ENCODE data around the gene KRT84.
"Not testable (repeated sequence)": the region's sequence is repeated elsewhere in the genome, so short reads cannot be mapped to it uniquely, and the experiment has no call there.

Gene KRT84

DNA sequence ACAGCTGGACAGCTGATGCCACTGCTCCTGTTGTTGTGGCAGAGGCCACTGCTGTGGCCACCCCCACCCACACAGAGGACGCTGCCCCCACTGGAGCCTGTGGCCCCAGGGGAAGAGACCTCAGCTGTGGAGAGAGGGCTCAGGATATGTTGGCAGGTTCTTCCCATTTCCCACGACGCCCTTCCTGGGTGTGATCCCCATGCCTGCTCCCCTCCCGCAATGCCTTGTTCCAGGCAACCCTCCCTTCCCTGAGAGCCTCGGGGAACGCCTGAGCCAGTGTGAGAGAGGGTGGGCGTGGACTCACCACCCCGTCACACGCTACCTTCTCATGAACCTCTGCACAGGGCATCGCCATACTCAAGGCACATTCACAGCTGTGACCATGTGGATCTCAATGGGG lies 26.4 kb upstream of the KRT84 start:
- no peak for DNase-seq (ENCODE audit: low read depth in 1 of 2, low spot score in 1 of 2)
- Histone ChIP-seq H3K4me3 (replicated peaks; ENCODE audit: insufficient read depth, low read length) (no peak overlapping the region), H3K27ac (replicated peaks) (no peak overlapping the region), H3K27me3 (ENCODE audit: insufficient read depth, poor library complexity, severe bottlenecking) (no peaks in the 10 kb centered on the region)
- TF ChIP-seq GABPA (IDR thresholded peaks at IDR 0.05; ENCODE audit: low read depth) (no peak), SPI1 (IDR thresholded peaks at IDR 0.05; ENCODE audit: borderline replicate concordance, low read depth) (no peak), CTCF (IDR thresholded peaks at IDR 0.05; ENCODE audit: insufficient read depth, low read length) (no peak), POLR2AphosphoS5 (IDR thresholded peaks at IDR 0.05; ENCODE audit: low read depth) (no peak)
- TF ChIP-seq, protein P1, sequence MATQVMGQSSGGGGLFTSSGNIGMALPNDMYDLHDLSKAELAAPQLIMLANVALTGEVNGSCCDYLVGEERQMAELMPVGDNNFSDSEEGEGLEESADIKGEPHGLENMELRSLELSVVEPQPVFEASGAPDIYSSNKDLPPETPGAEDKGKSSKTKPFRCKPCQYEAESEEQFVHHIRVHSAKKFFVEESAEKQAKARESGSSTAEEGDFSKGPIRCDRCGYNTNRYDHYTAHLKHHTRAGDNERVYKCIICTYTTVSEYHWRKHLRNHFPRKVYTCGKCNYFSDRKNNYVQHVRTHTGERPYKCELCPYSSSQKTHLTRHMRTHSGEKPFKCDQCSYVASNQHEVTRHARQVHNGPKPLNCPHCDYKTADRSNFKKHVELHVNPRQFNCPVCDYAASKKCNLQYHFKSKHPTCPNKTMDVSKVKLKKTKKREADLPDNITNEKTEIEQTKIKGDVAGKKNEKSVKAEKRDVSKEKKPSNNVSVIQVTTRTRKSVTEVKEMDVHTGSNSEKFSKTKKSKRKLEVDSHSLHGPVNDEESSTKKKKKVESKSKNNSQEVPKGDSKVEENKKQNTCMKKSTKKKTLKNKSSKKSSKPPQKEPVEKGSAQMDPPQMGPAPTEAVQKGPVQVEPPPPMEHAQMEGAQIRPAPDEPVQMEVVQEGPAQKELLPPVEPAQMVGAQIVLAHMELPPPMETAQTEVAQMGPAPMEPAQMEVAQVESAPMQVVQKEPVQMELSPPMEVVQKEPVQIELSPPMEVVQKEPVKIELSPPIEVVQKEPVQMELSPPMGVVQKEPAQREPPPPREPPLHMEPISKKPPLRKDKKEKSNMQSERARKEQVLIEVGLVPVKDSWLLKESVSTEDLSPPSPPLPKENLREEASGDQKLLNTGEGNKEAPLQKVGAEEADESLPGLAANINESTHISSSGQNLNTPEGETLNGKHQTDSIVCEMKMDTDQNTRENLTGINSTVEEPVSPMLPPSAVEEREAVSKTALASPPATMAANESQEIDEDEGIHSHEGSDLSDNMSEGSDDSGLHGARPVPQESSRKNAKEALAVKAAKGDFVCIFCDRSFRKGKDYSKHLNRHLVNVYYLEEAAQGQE (IDR thresholded peaks at IDR 0.05; ENCODE audit: insufficient replicate concordance, low read depth), result no peak

DNA sequence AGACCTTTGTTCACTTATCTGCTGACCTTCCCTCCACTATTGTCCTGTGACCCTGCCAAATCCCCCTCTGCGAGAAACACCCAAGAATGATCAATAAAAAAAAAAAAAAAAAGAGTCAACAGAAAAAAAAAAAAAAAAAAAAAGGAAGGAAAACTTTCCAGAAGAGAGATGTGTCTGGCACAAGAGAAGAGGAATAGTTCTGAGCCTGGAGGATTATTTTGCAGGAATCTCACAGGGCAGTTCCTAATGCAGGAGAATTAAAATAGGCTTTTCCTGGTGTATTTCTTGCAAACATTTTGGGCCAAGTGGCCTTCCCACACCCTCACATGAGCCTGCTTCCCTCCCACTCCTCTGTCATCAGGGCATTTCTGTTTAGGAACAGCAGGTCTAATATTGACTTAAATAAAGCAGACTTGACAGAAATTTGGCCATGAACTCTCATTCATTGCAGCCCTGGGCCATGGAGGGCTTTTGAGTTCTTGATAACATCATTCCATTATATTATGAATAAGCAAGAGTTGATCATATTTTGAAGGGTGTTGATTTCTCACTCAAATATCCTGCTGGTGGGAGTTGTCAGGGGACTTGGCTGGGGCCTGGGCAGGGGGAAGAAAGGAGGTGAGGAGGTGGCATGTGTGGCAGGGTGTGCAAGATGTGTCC lies 25.3 kb upstream of the KRT84 start:
- not testable (repeated sequence) for H3K27me3 ChIP-seq (ENCODE audit: insufficient read depth, poor library complexity, severe bottlenecking); H3K27ac ChIP-seq (replicated peaks); DNase-seq (ENCODE audit: low read depth in 1 of 2, low spot score in 1 of 2); H3K4me3 ChIP-seq (replicated peaks; ENCODE audit: insufficient read depth, low read length)

- Histone ChIP-seq H3K27ac (replicated peaks) (no peak overlapping the region), H3K27me3 (ENCODE audit: insufficient read depth, poor library complexity, severe bottlenecking) (no peaks in the 10 kb centered on the region), H3K4me3 (replicated peaks; ENCODE audit: insufficient read depth, low read length) (no peak overlapping the region)
- no peak for TF ChIP-seq GABPA (IDR thresholded peaks at IDR 0.05; ENCODE audit: low read depth)
- TF ChIP-seq CTCF (IDR thresholded peaks at IDR 0.05; ENCODE audit: insufficient read depth, low read length), result no peak
- TF ChIP-seq, protein P1 (IDR thresholded peaks at IDR 0.05; ENCODE audit: insufficient replicate concordance, low read depth), result no peak
- no peak for TF ChIP-seq SPI1 (IDR thresholded peaks at IDR 0.05; ENCODE audit: borderline replicate concordance, low read depth)
- TF ChIP-seq POLR2AphosphoS5 (IDR thresholded peaks at IDR 0.05; ENCODE audit: low read depth), result no peak
- DNase-seq (ENCODE audit: low read depth in 1 of 2, low spot score in 1 of 2), result no peak
Observed at GRCh38 chr12:52407918-52408317, 22.5 kb upstream of the KRT84 start.

DNA sequence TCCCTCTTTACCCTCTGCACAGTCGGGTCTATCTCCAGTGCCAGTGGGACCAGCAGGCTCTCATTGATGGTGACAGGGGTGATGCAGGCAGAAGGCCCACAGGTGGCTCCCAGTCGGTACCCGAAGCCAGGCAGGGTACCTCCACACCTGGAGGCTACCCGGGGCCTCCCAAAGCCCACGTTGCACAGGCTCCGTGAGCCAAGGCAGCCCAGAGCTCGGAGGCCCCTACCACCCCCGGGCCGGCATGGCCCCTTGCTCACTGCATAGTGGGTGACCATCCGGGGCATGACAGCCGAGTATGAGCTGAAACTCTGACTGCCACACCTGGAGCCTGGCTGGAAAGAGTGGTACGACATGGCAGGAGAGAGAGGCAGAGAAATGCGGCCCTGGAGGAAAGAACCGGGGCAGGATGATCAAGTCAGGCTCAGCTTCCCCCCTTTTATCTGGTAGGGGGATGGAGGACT lies 20.5 kb upstream of the KRT84 start, which contains the start of gene KRT82:
Gene KRT82 (minus strand): TSS at position 414 of the 464 bp plus-strand sequence. CDS start 58 bp downstream, at position 356.
- no peak within 1 kb of the TSS for H3K27ac ChIP-seq (replicated peaks)
- no peaks in the 10 kb centered on the region for H3K27me3 ChIP-seq (ENCODE audit: insufficient read depth, poor library complexity, severe bottlenecking)
- TF ChIP-seq GABPA (IDR thresholded peaks at IDR 0.05; ENCODE audit: low read depth), result no peak
- TF ChIP-seq SPI1 (IDR thresholded peaks at IDR 0.05; ENCODE audit: borderline replicate concordance, low read depth), result no peak
- TF ChIP-seq, protein P1 (IDR thresholded peaks at IDR 0.05; ENCODE audit: insufficient replicate concordance, low read depth), result no peak
- TF ChIP-seq CTCF (IDR thresholded peaks at IDR 0.05; ENCODE audit: insufficient read depth, low read length), result no peak
- TF ChIP-seq POLR2AphosphoS5 (IDR thresholded peaks at IDR 0.05; ENCODE audit: low read depth), result no peak
- H3K4me3 ChIP-seq (replicated peaks; ENCODE audit: insufficient read depth, low read length), result no peak within 1 kb of the TSS
- DNase-seq (ENCODE audit: low read depth in 1 of 2, low spot score in 1 of 2), result no peak

Data from HL-60 (cell line).